GM12878 (cell line): ENCODE data around the gene CEBPB.

Experiments used
- ATF7 ChIP-seq: fragments of 450-650 bp; IDR thresholded peaks from 2 replicates; pipeline ENCODE4 v1.6.1; 2016; ENCODE audit warnings: low read depth, mild to moderate bottlenecking
- BRCA1 ChIP-seq: IDR thresholded peaks from 2 replicates; pipeline ENCODE4 v1.6.1; 2011; ENCODE audit warnings: low read depth, low read length, improper control_type of control experiment
- CBX3 ChIP-seq: fragments of 200-600 bp; sonication (generic); IDR thresholded peaks from 2 replicates; pipeline ENCODE4 v1.6.1; 2016; ENCODE audit warnings: low read depth, borderline replicate concordance
- CEBPB ChIP-seq, 2 experiments: fragments of 150-350 bp in 1 of 2; IDR thresholded peaks; 2 replicates each; pipeline ENCODE4 v1.6.1; 2012 to 2014; ENCODE audit warnings: low read depth in 2 of 2, low read length in 2 of 2, borderline replicate concordance in 1 of 2, inconsistent platforms in 1 of 2
- IRF4 ChIP-seq: IDR thresholded peaks from 2 replicates; pipeline ENCODE4 v1.6.1; 2011; ENCODE audit warnings: low read depth, low read length
- KAT2A ChIP-seq: conservative IDR thresholded peaks from 2 replicates; pipeline ENCODE4 v1.6.1; 2011; ENCODE audit warnings: low read depth, low read length; ENCODE audit not compliant: control insufficient read depth
- NFIC ChIP-seq: IDR thresholded peaks from 2 replicates; pipeline ENCODE4 v1.6.1; 2012; ENCODE audit warnings: low read depth, mild to moderate bottlenecking, inconsistent platforms, low read length, moderate library complexity
- POLR2A ChIP-seq: IDR thresholded peaks from 2 replicates; pipeline ENCODE4 v1.6.1; 2011; ENCODE audit warnings: low read depth, mild to moderate bottlenecking, low read length
- SPI1 ChIP-seq: IDR thresholded peaks from 2 replicates; pipeline ENCODE4 v1.6.1; 2011; ENCODE audit warnings: low read depth, mild to moderate bottlenecking, low read length, moderate library complexity, borderline replicate concordance; ENCODE audit not compliant: insufficient read depth
- YY1 ChIP-seq: IDR thresholded peaks from 2 replicates; pipeline ENCODE4 v1.6.1; 2011; ENCODE audit warnings: low read depth, mild to moderate bottlenecking, low read length
- TF ChIP-seq, protein P1 (sequence below), 3 experiments: IDR thresholded peaks in 2 of 3; conservative IDR thresholded peaks in 1 of 3; 2 replicates each; pipeline ENCODE4 v1.5.1; 2011; ENCODE audit warnings: low read depth in 3 of 3, low read length in 3 of 3, mild to moderate bottlenecking in 3 of 3, control low read depth in 2 of 3, moderate library complexity in 2 of 3, inconsistent platforms in 1 of 3, mixed read lengths in 1 of 3; ENCODE audit not compliant: control insufficient read depth in 2 of 3, insufficient read depth in 1 of 3; ENCODE audit errors: extremely low read depth in 1 of 3

DNA sequence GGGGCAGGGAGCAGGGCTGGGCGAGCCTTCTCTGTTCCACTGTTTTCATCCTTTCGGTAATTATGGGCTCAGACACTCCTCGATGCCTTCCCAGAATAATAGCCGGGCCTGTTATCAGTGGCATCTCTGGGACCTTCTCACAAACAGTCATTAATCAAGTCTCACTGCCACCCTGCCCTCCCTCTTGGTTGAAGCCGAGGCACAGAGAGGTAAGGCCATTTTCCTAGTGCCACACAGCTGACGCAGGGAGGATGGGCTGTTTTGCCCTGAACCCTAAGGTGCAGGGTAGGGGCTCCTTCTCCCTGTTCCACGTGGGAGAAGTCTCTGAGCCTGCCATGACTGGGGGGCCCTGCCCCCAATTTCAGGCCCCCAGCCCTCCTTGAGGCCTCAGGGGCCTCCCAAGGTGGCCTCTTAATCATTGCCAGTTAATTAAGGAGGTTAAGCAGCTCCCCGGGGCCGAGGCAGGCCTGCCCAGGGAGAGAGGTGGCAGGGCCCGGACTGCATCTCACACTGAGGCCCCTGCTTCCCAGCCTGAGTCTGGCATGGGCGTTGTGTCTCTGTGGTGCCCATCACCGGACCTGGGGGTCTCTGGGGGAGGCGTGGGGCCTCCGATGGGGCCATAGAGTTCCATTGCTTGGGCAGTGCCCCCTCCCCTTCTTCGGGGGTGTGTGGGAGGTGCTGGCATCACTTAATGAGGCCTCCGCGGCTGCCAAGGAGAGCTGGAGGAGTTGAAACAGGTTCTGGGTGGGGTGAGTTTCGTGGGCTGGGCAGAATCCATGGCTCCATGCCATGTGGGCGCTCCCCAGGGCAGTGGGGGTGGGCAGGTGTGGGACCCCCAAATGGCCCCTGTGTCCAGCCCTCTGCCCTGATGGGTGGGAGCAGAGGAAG is 42.9 kb downstream of the CEBPB start:
- TF ChIP-seq KAT2A (no peak), BRCA1 (no peak), POLR2A (no peak), YY1 (no peak), NFIC (no peak), CBX3 (no peak), ATF7 (no peak), CEBPB (IDR thresholded peaks at IDR 0.05; ENCODE audit: borderline replicate concordance in 1 of 2, low read depth in 2 of 2, low read length in 2 of 2) (no peak), SPI1 (no peak), IRF4 (no peak)
- TF ChIP-seq, protein P1, sequence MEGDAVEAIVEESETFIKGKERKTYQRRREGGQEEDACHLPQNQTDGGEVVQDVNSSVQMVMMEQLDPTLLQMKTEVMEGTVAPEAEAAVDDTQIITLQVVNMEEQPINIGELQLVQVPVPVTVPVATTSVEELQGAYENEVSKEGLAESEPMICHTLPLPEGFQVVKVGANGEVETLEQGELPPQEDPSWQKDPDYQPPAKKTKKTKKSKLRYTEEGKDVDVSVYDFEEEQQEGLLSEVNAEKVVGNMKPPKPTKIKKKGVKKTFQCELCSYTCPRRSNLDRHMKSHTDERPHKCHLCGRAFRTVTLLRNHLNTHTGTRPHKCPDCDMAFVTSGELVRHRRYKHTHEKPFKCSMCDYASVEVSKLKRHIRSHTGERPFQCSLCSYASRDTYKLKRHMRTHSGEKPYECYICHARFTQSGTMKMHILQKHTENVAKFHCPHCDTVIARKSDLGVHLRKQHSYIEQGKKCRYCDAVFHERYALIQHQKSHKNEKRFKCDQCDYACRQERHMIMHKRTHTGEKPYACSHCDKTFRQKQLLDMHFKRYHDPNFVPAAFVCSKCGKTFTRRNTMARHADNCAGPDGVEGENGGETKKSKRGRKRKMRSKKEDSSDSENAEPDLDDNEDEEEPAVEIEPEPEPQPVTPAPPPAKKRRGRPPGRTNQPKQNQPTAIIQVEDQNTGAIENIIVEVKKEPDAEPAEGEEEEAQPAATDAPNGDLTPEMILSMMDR (IDR thresholded peaks at IDR 0.05 in 2 of 3, conservative IDR thresholded peaks at IDR 0.05 in 1 of 3; ENCODE audit: control insufficient read depth in 2 of 3, extremely low read depth in 1 of 3, insufficient read depth in 1 of 3, low read depth in 3 of 3, low read length in 3 of 3) = no peak
